Muscle of leg (tissue), 11 donors: ENCODE results near the gene SEMA5B. TPM values are rescaled to one million over a fixed set of nuclear protein-coding genes. Genes with fewer than 3 reads are reported as not detected.

Experiments used
- DNase-seq: peaks from one replicate; pipeline ENCODE4 v3.0.0; 2013
- H3K27ac ChIP-seq: one replicate; pipeline ENCODE4 v1.5.1; 2013; ENCODE audit warnings: mild to moderate bottlenecking, low read length, control low read depth
- H3K27me3 ChIP-seq: one replicate; pipeline ENCODE4 v1.6.1; 2013; ENCODE audit warnings: low read length; ENCODE audit not compliant: control insufficient read depth, insufficient read depth
- H3K36me3 ChIP-seq: one replicate; pipeline ENCODE4 v1.6.1; 2013; ENCODE audit warnings: low read length; ENCODE audit not compliant: control insufficient read depth, insufficient read depth
- H3K4me1 ChIP-seq: one replicate; pipeline ENCODE4 v1.6.1; 2013; ENCODE audit warnings: low read length; ENCODE audit not compliant: control insufficient read depth, insufficient read depth
- H3K4me3 ChIP-seq: one replicate; pipeline ENCODE4 v1.5.1; 2013; ENCODE audit warnings: low read length, control low read depth
- H3K9me3 ChIP-seq: replicated peaks from 2 replicates; pipeline ENCODE4 v1.6.1; 2013; ENCODE audit warnings: low read depth, low read length; ENCODE audit not compliant: control insufficient read depth
- WGBS: methylation state at CpG from one replicate; pipeline ENCODE4 v1.1.5; 2013; ENCODE audit warnings: missing lambda C conversion rate; ENCODE audit not compliant: insufficient coverage; 5-methylcytosine and 5-hydroxymethylcytosine counted together
- polyA plus RNA-seq, 8 donors: library from polyadenylated mRNA; unstranded; fragments of 120-200 nt; gene quantifications; one replicate each; pipeline versions ENCODE4 v1.2.1 to v1.2.3, GENCODE V29; 2013; ENCODE audit warnings: inconsistent platforms in 1 of 8, low replicate concordance in 1 of 8; ENCODE audit not compliant: insufficient read length in 8 of 8, insufficient read depth in 1 of 8
- total RNA-seq: library from RNA; stranded (reverse); fragments of 120-200 nt; gene quantifications from one replicate; pipeline ENCODE4 v1.2.4, GENCODE V29; 2013

SEMA5B gene
- total and polyA plus RNA-seq, 9 donors = 14.3 to 35.4 (median 25.7) TPM

DNA sequence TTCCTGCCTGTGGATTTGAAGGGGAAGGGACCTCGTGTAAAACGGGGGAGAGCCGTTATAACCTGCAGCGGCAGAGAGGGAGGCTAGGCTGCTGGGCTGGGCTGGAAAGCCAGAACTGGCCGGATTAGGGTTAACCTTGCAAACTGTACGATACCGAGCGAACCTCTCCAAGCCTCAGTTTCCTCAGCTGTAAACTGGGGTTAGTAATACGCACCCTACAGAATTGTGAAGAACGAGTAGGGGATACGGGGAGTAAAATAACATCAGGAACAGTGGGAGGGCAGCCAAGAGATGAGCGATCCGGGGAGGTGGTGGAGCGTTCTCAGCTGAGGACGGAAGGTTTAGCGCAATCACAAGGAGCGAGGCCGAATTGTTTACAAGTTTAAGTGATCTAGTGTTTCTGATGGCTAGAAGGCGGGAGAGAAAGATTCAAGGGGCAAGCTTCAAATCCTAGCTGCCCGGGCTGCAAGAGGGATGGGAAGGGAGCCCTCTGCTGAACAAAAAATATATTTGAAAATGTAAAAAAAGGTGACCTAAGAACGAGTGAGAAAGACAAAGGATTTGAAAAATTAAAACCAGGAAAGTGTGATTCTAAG is 768 bp upstream of the SEMA5B start:
- Histone ChIP-seq H3K27ac (peak overlapping the region; percentile 1), H3K4me3 (peak overlapping the region; percentile 56), H3K36me3 (no peaks in the 10 kb centered on the region), H3K9me3 (no peaks in the 10 kb centered on the region), H3K27me3 (peaks cover 54% of the 10 kb centered on the region), H3K4me1 (peaks cover 19% of the 10 kb centered on the region)
- DNase-seq = peak; percentile 92
- WGBS = 3% methylated on average over 16 of the region's 21 CpGs

DNA sequence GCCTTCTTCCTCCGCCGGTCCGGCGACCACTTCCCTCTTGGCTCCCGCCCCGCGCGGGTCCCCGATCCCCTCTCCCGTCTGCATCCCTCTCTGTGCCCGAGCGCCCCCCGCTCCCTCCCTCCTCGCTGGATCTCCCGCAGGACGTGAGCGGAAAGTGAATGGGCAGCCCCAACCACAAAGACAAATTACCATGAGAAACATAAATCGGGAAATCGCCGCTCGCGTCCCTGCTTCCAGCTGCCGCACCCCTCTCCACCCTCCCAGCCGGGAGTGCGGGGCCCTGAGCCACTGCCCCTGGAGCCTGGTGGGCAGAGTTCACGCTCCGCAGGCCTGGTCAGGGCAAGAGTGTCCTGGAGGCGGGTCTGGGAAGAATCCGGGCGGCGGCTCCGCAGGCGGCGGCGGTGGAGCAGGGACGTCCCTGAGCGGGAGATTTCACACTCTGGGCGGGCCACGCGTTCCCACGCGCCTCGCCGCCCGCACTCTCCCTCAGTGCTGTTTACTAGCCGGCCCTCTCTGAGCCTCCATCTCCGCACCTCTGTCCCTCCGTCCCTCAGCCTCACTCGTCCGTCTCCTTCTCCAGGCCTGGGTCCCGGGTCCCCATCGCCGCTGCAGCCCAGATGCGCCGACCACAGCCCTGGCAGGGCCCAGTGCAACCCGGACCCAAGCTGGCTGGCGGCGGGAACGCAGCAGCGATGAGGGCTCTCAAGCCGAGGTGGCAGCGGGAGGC is 835 bp downstream of the SEMA5B start:
- Histone ChIP-seq H3K36me3 (no peaks in the 10 kb centered on the region), H3K27me3 (peaks cover 54% of the 10 kb centered on the region), H3K4me3 (peak overlapping the region; percentile 56), H3K9me3 (no peaks in the 10 kb centered on the region), H3K4me1 (peaks cover 19% of the 10 kb centered on the region), H3K27ac (no peak overlapping the region)
- peak; percentile 22 for DNase-seq
- 0% methylated on average over 60 of the region's 62 CpGs for WGBS

DNA sequence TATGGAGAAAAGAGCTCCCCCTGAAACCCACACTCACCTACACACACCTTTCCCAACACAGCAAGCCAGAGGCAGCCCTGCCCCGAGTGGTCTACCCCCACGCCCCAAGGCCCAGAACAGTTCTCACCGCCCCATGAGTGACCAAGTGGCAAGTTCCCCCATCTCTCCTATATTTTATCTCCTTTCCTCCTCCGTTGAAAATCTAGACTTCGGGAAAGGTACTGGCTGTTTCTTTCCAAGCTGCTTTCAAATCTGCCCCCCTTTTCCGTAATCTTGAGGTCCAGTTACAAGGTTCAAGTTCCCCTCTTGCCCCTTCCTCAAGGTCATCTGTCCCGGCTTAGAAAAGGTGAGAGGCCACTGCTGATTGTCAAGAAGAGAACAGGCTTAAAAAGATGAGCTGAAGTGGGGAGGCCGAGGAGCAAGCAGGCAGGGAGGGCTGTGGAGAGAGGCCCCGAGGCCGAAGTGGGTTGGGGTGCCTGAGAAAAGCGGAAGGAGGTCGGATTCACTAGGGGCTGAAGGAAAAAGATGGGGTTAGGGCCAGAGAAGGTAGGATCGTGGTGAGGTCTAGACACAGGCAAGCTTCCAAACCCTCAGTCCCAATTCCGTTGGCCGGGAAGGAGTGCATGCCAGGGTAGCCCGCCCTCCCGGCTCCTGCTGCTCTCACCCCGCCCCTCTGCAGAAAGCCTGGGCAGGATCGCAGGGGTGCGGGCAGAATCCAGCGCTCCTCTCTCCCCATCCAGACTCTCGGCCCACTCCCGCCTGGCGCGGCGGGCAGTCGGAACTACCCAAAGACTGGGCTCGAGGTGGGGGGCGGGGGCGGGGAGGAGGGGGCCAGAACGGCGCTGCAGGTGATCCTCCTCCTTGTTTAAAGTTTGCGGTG is 1.7 kb downstream of the SEMA5B start:
- Histone ChIP-seq H3K4me1 (peaks cover 19% of the 10 kb centered on the region), H3K4me3 (peak overlapping the region; percentile 56), H3K27me3 (peaks cover 56% of the 10 kb centered on the region), H3K36me3 (no peaks in the 10 kb centered on the region), H3K9me3 (no peaks in the 10 kb centered on the region), H3K27ac (no peak overlapping the region)
- peak; percentile 25 for DNase-seq
- 17% methylated on average over 16 of the region's 33 CpGs for WGBS

DNA sequence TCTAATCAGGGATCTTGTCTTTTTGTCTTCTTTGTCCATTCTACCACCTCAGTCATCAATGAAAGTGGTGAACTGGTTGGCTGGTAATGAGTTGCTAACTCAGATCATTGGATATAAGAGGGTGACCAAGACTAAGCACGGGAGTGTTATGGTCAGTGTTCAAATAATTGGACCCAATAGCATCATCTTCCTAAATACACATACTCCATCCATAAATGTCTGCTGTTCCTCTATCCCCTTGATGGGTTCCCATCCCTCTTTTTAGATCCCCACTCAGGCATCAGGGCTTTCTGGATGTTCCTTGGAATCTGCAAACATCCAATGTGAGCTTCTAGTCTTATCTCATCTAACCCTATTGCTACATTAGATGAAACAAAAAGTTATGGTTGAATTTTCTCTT is 3.5 kb downstream of the SEMA5B start:
- Histone ChIP-seq H3K9me3 (no peaks in the 10 kb centered on the region), H3K4me3 (no peak overlapping the region), H3K36me3 (no peaks in the 10 kb centered on the region), H3K27ac (no peak overlapping the region), H3K27me3 (peaks cover 50% of the 10 kb centered on the region), H3K4me1 (peaks cover 19% of the 10 kb centered on the region)
- no peak for DNase-seq
- 100% methylated on average over 1 of the region's 1 CpG for WGBS

DNA sequence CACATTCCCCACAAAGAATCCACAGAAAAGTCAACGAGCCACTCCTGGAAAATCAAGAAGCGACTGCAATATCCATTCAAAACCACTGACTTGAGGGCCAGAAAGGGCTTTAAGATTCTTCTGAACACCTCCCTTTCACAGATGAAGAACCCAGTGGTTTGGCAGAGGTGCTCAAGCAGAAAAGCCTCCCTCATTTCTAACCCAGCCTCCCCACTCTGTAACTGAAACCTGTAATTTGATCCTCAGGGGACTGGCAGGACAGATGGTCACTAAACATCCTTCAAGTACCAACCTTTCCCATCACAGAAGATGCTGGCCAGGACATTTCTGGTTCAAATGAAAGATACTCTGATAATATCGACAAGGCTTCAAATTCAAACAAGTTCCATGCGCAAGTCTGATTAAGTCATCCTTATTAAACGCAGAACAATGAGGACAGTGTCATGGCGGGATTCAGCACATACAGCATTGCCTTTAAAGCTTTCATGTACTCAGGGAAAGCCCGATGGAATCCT is 5.5 kb downstream of the SEMA5B start:
- Histone ChIP-seq H3K27ac (no peak overlapping the region), H3K4me1 (peaks cover 15% of the 10 kb centered on the region), H3K36me3 (no peaks in the 10 kb centered on the region), H3K27me3 (peaks cover 36% of the 10 kb centered on the region), H3K9me3 (no peaks in the 10 kb centered on the region), H3K4me3 (no peak overlapping the region)
- WGBS = 69% methylated on average over 6 of the region's 7 CpGs
- no peak for DNase-seq

DNA sequence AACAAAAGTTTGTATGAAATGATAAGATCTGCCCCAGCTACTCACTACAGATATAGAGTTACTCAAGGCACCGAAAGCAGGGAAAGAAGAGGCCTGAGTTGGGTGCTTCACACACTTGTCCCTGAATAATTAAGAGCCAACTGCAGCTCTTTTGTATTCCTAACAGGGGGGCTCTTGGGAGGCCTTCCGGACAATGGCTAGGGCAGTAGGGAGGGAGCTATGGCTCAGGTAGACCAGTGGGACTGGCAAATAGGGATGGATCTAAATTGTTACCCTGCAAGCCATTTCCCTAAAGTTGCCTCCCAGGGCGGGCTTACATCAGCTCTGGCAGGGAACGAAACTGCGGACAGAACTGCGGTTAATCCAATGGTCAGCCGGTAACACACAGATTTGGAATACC is 6.2 kb downstream of the SEMA5B start:
- Histone ChIP-seq H3K4me3 (no peak overlapping the region), H3K4me1 (peaks cover 9% of the 10 kb centered on the region), H3K27ac (no peak overlapping the region), H3K36me3 (no peaks in the 10 kb centered on the region), H3K27me3 (peaks cover 29% of the 10 kb centered on the region), H3K9me3 (no peaks in the 10 kb centered on the region)
- WGBS = 80% methylated on average over 1 of the region's 7 CpGs
- DNase-seq = no peak

DNA sequence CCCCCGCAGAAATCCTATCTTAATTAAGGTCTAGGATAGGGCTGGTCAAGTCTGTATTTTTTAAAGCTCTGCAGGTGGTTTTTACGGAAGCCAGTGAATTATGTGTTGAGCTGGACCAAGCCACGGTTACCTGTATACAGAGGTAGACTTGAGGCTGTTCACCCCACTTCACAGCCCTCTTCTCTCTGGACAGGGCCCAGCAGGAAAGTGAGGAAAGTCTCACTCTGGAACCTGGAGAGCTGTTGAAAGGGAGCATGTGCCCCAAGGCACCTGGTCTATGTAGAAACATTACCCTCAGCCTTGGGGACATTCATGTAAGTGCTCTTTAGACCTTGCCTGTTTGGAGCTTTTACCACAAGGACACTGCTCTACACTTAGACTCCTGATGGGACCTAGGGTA is 6.9 kb downstream of the SEMA5B start:
- Histone ChIP-seq H3K9me3 (no peaks in the 10 kb centered on the region), H3K4me1 (peaks cover 5% of the 10 kb centered on the region), H3K27me3 (peaks cover 25% of the 10 kb centered on the region), H3K27ac (no peak overlapping the region), H3K36me3 (no peaks in the 10 kb centered on the region), H3K4me3 (no peak overlapping the region)
- 88% methylated on average over 1 of the region's 3 CpGs for WGBS
- DNase-seq = no peak

DNA sequence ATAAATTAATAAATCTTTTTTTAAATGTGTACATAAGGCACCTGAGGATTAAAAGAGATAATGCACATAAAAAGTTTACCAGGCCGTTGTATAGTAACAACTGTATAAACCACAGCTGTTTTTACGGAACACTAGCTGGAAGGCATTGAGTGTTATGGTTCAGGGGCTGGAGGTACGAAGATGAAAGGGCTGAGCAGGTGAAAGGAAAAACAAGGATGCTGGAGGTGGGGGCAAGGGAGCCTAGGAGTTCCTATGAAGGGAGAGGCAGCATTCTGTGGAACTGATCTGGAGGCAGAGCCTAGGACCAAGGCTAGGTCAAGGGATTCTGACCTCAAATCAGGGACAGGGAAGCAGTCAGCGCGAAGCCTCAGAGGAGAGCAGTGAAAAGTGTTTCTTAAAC is 8.0 kb downstream of the SEMA5B start:
- Histone ChIP-seq H3K27ac (no peak overlapping the region), H3K9me3 (no peaks in the 10 kb centered on the region), H3K4me3 (no peak overlapping the region), H3K4me1 (peaks cover 5% of the 10 kb centered on the region), H3K27me3 (peaks cover 16% of the 10 kb centered on the region), H3K36me3 (no peaks in the 10 kb centered on the region)
- 97% methylated on average over 2 of the region's 5 CpGs for WGBS
- DNase-seq = no peak

DNA sequence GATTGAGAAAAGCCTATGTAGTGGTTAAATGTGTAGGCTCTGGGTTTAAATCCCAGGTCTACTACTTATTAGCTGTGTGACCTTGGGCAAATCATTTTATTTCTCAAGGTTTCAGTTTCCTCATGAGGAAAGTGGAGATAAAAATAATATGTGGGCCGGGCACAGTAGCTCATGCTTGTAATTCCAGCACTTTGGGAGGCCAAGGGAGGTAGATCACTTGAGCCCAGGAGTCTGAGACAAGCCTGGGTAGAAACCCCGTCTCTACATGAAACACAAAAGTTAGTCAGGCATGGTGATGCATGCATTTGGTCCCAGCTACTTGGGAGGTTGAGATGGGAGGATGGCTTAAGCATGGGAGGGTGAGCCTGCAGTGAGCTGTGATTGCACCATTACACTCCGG is 8.4 kb downstream of the SEMA5B start:
- H3K36me3 ChIP-seq = no peaks in the 10 kb centered on the region
- H3K9me3 ChIP-seq = no peaks in the 10 kb centered on the region
- H3K4me1 ChIP-seq = peaks cover 9% of the 10 kb centered on the region
- no peak overlapping the region for H3K4me3 ChIP-seq
- no peak overlapping the region for H3K27ac ChIP-seq
- H3K27me3 ChIP-seq = peaks cover 14% of the 10 kb centered on the region
- WGBS = 50% methylated on average over 1 of the region's 3 CpGs
- no peak for DNase-seq

DNA sequence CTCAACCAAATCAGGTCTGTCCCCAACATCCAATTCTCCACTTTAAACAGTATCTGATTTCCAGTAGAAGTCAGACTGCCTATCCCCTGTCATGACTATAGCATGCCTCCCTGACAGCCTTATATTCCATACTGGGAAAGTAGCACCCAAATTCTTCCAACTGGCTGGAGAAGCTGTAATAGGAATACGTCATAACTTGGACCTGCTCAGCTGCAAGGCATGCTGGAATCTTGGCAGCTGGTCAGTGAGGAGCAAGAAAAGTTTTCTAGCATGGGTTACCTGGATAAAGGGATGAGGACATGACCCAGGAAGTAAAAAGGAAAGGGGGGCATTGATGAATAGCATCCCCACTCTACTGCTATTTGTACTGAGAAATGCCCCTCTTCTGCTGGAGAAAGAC is 8.9 kb downstream of the SEMA5B start:
- Histone ChIP-seq H3K4me3 (no peak overlapping the region), H3K27me3 (peaks cover 14% of the 10 kb centered on the region), H3K9me3 (no peaks in the 10 kb centered on the region), H3K36me3 (no peaks in the 10 kb centered on the region), H3K27ac (no peak overlapping the region), H3K4me1 (peaks cover 14% of the 10 kb centered on the region)
- peak; percentile 16 for DNase-seq
- whole genome bisulfite sequencing = 20% methylated on average over 1 of the region's 1 CpG
